NT2/D1 (cell line): ENCODE data around the gene SERPINF2.

ENCODE experiments used
- SUZ12 ChIP-seq: IDR thresholded peaks from 2 replicates; pipeline ENCODE4 v1.6.1; 2011; ENCODE audit not compliant: insufficient read length, insufficient read depth; ENCODE audit errors: extremely low read depth
- ZNF274 ChIP-seq: IDR thresholded peaks from 2 replicates; pipeline ENCODE4 v1.6.1; 2011; ENCODE audit warnings: mild to moderate bottlenecking, low read depth, low read length

- TF ChIP-seq ZNF274 (no peak), SUZ12 (no peak)
These were observed 26.4 kb upstream of the SERPINF2 start for GRCh38 chr17:1716076-1716911.
